K562 (cell line): ENCODE data around the gene PHF1. TPM values are rescaled to one million over a fixed set of nuclear protein-coding genes. Genes with fewer than 3 reads are reported as not detected.

ENCODE experiments used
- ATF7 ChIP-seq: fragments of 450-650 bp; IDR thresholded peaks from 2 replicates; pipeline ENCODE4 v1.7.1; 2014; ENCODE audit warnings: mild to moderate bottlenecking, moderate library complexity
- DMBX1 ChIP-seq: fragments of 250-450 bp; sonication (Bioruptor Pico); IDR thresholded peaks from 2 replicates; pipeline ENCODE4 v1.8.0; 2022; ENCODE audit warnings: inconsistent platforms, mild to moderate bottlenecking, moderate library complexity, borderline replicate concordance
- FOXJ3 ChIP-seq: sonication (generic); formaldehyde crosslinking; IDR thresholded peaks from 2 replicates; pipeline ENCODE4 v1.4.0; 2020; ENCODE audit warnings: mild to moderate bottlenecking, missing genetic modification reagents
- KAT7 ChIP-seq: sonication (generic); formaldehyde crosslinking; IDR thresholded peaks from 2 replicates; pipeline ENCODE4 v1.8.0; 2022; ENCODE audit warnings: missing genetic modification reagents, mild to moderate bottlenecking, borderline replicate concordance
- RBFOX2 ChIP-seq: fragments of 200-400 bp; formaldehyde crosslinking; IDR thresholded peaks from 2 replicates; pipeline ENCODE4 v1.6.1; 2017; ENCODE audit warnings: low read depth, mild to moderate bottlenecking, low read length, moderate library complexity
- TEAD4 ChIP-seq, 2 experiments: sonication (generic) in 1 of 2; formaldehyde crosslinking in 1 of 2; IDR thresholded peaks; 2 replicates each; pipeline versions ENCODE4 v1.6.1 to v1.8.0; 2012 to 2022; ENCODE audit warnings: borderline replicate concordance in 1 of 2, inconsistent platforms in 1 of 2, low read length in 1 of 2, mild to moderate bottlenecking in 1 of 2, missing genetic modification reagents in 1 of 2
- ZBTB7A ChIP-seq: IDR thresholded peaks from 2 replicates; pipeline ENCODE4 v1.6.1; 2011; ENCODE audit warnings: low read depth, mild to moderate bottlenecking, low read length, moderate library complexity, borderline replicate concordance; ENCODE audit not compliant: control insufficient read depth
- polyA plus RNA-seq, 8 experiments: library from polyadenylated mRNA; depleted of rRNA in 4 of 8; stranded (reverse) in 5 of 8; unstranded in 3 of 8; fragments of >200 nt; fragmentation: Nextera tagmentation in 2 of 8; fragmentation: Illumina TruSeq in 1 of 8; extraction: Ambion mirVana in 2 of 8; extraction: Trizol in 1 of 8; gene quantifications; 2 replicates each; pipeline versions ENCODE4 v1.2.1 to v1.2.3, GENCODE V29; 2011 to 2014; ENCODE audit warnings: inconsistent platforms in 1 of 8, missing spikeins in 1 of 8
- total RNA-seq, 7 experiments: library from RNA; depleted of rRNA in 6 of 7; stranded (reverse); fragments of >200 nt in 6 of 7; fragmentation: Illumina TruSeq in 2 of 7; extraction: Trizol in 2 of 7; gene quantifications; 2 replicates each; pipeline versions ENCODE4 v1.2.1 to v1.2.3, GENCODE V29; 2011 to 2021; ENCODE audit warnings: low replicate concordance in 1 of 7
- TF ChIP-seq, protein P1 (sequence below): fragments of 200-800 bp; sonication (Bioruptor generic); IDR thresholded peaks from 2 replicates; pipeline ENCODE4 v1.6.1; 2017; ENCODE audit warnings: missing genetic modification characterization, missing compliant biosample characterization
- TF ChIP-seq, protein P2 (sequence below): sonication (generic); formaldehyde crosslinking; IDR thresholded peaks from 2 replicates; pipeline ENCODE4 v1.8.0; 2022; ENCODE audit warnings: mild to moderate bottlenecking, missing genetic modification reagents

Gene PHF1
- total and polyA plus RNA-seq, 9 of the 15 experiments (the other 6 are each of a cell fraction or from before 2014, with no cell fraction given): 3.7 to 64.2 (median 33.7) TPM

DNA sequence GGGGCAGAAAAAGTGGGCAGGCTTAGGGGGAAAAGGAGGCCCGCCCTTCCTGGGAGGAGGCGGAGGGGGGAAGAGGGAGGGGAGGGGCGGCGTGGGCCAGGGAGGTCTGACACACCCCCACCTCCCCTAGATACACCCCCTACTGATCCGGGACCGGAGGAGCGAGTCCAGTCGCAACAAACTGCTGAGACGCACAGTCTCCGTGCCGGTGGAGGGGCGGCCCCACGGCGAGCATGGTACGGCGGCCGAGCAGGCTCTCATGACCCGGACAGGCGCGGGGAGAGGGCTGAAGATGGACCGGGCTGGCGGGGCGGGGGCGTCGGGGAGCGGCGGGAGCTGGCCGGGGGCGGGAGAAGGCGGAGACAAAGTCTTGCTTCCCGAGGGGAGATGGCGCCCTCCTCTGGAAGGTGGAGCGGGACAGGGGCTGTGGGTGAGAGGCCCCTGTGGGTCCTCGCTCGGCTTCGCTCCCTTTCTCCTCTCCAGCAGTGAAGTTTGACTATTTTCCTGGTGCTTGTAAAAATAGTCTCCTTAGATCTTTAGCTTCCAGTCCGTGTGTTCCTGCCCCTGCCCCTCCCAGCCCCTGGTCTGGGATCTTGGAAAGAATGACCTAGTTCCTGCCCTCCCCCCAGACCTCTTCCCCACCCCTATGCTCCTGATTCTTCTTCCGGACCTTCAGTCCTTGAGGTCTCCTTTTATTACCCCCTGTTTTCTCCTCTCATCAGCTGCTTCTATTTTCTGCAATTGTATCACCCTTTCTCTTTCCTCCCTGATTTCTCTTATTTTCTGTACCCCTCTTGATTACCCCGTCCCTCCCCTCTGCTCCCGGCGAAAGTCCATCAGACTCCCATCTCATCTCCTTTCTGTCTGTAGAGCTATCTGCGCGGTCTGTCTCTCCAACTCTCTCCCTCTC, 15.1 kb downstream of the PHF1 start (continued):
- TF ChIP-seq, protein P1, sequence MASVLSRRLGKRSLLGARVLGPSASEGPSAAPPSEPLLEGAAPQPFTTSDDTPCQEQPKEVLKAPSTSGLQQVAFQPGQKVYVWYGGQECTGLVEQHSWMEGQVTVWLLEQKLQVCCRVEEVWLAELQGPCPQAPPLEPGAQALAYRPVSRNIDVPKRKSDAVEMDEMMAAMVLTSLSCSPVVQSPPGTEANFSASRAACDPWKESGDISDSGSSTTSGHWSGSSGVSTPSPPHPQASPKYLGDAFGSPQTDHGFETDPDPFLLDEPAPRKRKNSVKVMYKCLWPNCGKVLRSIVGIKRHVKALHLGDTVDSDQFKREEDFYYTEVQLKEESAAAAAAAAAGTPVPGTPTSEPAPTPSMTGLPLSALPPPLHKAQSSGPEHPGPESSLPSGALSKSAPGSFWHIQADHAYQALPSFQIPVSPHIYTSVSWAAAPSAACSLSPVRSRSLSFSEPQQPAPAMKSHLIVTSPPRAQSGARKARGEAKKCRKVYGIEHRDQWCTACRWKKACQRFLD (CRISPR knock-in tag): peak; percentile 91; the same call in 1 of the 2 replicates
- TF ChIP-seq KAT7 (0 out of 2 replicates have a peak, but pooled peaks have one; percentile 47), FOXJ3 (CRISPR knock-in tag) (no peak), RBFOX2 (peak; percentile 82), TEAD4 (IDR thresholded peaks at IDR 0.05; ENCODE audit: low read length) (peak; percentile 49; the same call in 1 of the 2 replicates), TEAD4 (CRISPR knock-in tag; IDR thresholded peaks at IDR 0.05; ENCODE audit: borderline replicate concordance) (peak; percentile 70; the same call in 1 of the 2 replicates), DMBX1 (no peak), ATF7 (0 out of 2 replicates have a peak, but pooled peaks have one; percentile 9), ZBTB7A (peak; percentile 97)
- TF ChIP-seq, protein P2, sequence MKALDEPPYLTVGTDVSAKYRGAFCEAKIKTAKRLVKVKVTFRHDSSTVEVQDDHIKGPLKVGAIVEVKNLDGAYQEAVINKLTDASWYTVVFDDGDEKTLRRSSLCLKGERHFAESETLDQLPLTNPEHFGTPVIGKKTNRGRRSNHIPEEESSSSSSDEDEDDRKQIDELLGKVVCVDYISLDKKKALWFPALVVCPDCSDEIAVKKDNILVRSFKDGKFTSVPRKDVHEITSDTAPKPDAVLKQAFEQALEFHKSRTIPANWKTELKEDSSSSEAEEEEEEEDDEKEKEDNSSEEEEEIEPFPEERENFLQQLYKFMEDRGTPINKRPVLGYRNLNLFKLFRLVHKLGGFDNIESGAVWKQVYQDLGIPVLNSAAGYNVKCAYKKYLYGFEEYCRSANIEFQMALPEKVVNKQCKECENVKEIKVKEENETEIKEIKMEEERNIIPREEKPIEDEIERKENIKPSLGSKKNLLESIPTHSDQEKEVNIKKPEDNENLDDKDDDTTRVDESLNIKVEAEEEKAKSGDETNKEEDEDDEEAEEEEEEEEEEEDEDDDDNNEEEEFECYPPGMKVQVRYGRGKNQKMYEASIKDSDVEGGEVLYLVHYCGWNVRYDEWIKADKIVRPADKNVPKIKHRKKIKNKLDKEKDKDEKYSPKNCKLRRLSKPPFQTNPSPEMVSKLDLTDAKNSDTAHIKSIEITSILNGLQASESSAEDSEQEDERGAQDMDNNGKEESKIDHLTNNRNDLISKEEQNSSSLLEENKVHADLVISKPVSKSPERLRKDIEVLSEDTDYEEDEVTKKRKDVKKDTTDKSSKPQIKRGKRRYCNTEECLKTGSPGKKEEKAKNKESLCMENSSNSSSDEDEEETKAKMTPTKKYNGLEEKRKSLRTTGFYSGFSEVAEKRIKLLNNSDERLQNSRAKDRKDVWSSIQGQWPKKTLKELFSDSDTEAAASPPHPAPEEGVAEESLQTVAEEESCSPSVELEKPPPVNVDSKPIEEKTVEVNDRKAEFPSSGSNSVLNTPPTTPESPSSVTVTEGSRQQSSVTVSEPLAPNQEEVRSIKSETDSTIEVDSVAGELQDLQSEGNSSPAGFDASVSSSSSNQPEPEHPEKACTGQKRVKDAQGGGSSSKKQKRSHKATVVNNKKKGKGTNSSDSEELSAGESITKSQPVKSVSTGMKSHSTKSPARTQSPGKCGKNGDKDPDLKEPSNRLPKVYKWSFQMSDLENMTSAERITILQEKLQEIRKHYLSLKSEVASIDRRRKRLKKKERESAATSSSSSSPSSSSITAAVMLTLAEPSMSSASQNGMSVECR (CRISPR knock-in tag): peak; percentile 92
